SK-N-SH (cell line): Measurements from ENCODE around the gene RAB11FIP5. TPM values are rescaled to one million over a fixed set of nuclear protein-coding genes. Genes with fewer than 3 reads are reported as not detected.

Experiments
- CTCF ChIA-PET: fragments of 300-600, 350-600 bp; formaldehyde crosslinking; extraction: SDS; loops from one replicate; lab custom pipeline; 2021; lab: Yijun Ruan, JAX
- POLR2A ChIA-PET: fragments of 350-600 bp; sonication (Branson Sonifier 250); formaldehyde crosslinking; extraction: SDS; loops from one replicate; lab custom pipeline; 2020; ENCODE audit warnings: antibody characterized with exemption, inconsistent platforms; lab: Yijun Ruan, JAX
- DNase-seq: peaks from one replicate; pipeline ENCODE4 v3.0.0; 2012
- H2AFZ ChIP-seq: fragments of 200-600 bp; sonication (generic); 2 replicates; pipeline ENCODE4 v1.8.1; 2016; ENCODE audit warnings: antibody characterized with exemption, mild to moderate bottlenecking, low read depth
- H3F3A ChIP-seq: fragments of 200-600 bp; sonication (generic); replicated peaks from 2 replicates; pipeline ENCODE3; 2016; ENCODE audit warnings: antibody characterized with exemption, mild to moderate bottlenecking; ENCODE audit not compliant: insufficient read depth
- H3K27ac ChIP-seq, 2 experiments: fragments of 200-500 bp in 1 of 2; fragments of 200-600 bp in 1 of 2; sonication (Bioruptor generic) in 1 of 2; sonication (generic), shearing (Covaris generic) in 1 of 2; 2 replicates each; pipeline versions ENCODE4 v1.5.1 to v1.6.1; 2014 to 2016; ENCODE audit warnings: low read depth in 2 of 2, inconsistent platforms in 1 of 2, low read length in 1 of 2, mild to moderate bottlenecking in 1 of 2, mixed read lengths in 1 of 2
- H3K27me3 ChIP-seq: fragments of 200-600 bp; sonication (generic), shearing (Covaris generic); 2 replicates; pipeline ENCODE4 v1.6.1; 2016; ENCODE audit warnings: mixed run types; ENCODE audit not compliant: insufficient read depth
- H3K36me3 ChIP-seq, 2 experiments: fragments of 200-500 bp in 1 of 2; fragments of 200-600 bp in 1 of 2; sonication (Bioruptor generic) in 1 of 2; sonication (generic) in 1 of 2; replicated peaks in 1 of 2; 2 replicates each; pipeline versions ENCODE3 to v1.5.1; 2014 to 2016; ENCODE audit warnings: low read length in 1 of 2, mild to moderate bottlenecking in 1 of 2; ENCODE audit not compliant: insufficient read depth in 2 of 2, control insufficient read depth in 1 of 2
- H3K4me1 ChIP-seq, 2 experiments: fragments of 200-500 bp in 1 of 2; fragments of 200-600 bp in 1 of 2; sonication (Bioruptor generic) in 1 of 2; sonication (generic), shearing (Covaris generic) in 1 of 2; 2 replicates each; pipeline versions ENCODE4 v1.5.1 to v1.6.1; 2014 to 2016; ENCODE audit warnings: low read depth in 1 of 2, low read length in 1 of 2, mixed run types in 1 of 2; ENCODE audit not compliant: insufficient read depth in 2 of 2, control insufficient read depth in 1 of 2
- H3K4me2 ChIP-seq: fragments of 200-600 bp; sonication (generic), shearing (Covaris generic); 2 replicates; pipeline ENCODE4 v1.6.1; 2017; ENCODE audit warnings: mixed run types
- H3K4me3 ChIP-seq, 2 experiments: fragments of 200-500 bp in 1 of 2; fragments of 200-600 bp in 1 of 2; sonication (Bioruptor generic) in 1 of 2; sonication (generic), shearing (Covaris generic) in 1 of 2; 2 replicates each; pipeline versions ENCODE4 v1.5.1 to v1.8.1; 2014 to 2016; ENCODE audit warnings: low read depth in 2 of 2, inconsistent platforms in 1 of 2, low read length in 1 of 2, mild to moderate bottlenecking in 1 of 2, mixed read lengths in 1 of 2, moderate library complexity in 1 of 2
- H3K79me2 ChIP-seq: fragments of 200-600 bp; sonication (generic); 2 replicates; pipeline ENCODE4 v1.8.1; 2017; ENCODE audit warnings: mild to moderate bottlenecking; ENCODE audit not compliant: insufficient read depth
- H3K9ac ChIP-seq: fragments of 200-600 bp; sonication (generic); 2 replicates; pipeline ENCODE4 v1.6.1; 2017; ENCODE audit warnings: mixed run types
- H3K9me2 ChIP-seq: fragments of 200-600 bp; sonication (generic); 2 replicates; pipeline ENCODE4 v1.6.1; 2017; ENCODE audit warnings: mixed run types
- H3K9me3 ChIP-seq: fragments of 200-600 bp; sonication (generic); 2 replicates; pipeline ENCODE4 v1.6.1; 2017; ENCODE audit warnings: mixed run types, mild to moderate bottlenecking, moderate library complexity
- H4K20me1 ChIP-seq: fragments of 200-600 bp; sonication (generic); 2 replicates; pipeline ENCODE4 v1.6.1; 2017; ENCODE audit warnings: mild to moderate bottlenecking, mixed run types; ENCODE audit not compliant: insufficient read depth
- CHD2 ChIP-seq: fragments of 150-350 bp; IDR thresholded peaks from 2 replicates; pipeline ENCODE4 v1.6.1; 2018; ENCODE audit warnings: low read length; ENCODE audit not compliant: partially characterized antibody
- ELF1 ChIP-seq: IDR thresholded peaks from 2 replicates; pipeline ENCODE4 v1.4.0; 2012
- EZH2phosphoT487 ChIP-seq: fragments of 200-600 bp; sonication (generic); IDR thresholded peaks from 2 replicates; pipeline ENCODE4 v1.6.1; 2017; ENCODE audit warnings: low read depth, mixed run types, mild to moderate bottlenecking, antibody characterized with exemption, moderate library complexity, borderline replicate concordance
- FOSL2 ChIP-seq: IDR thresholded peaks from 2 replicates; pipeline ENCODE4 v1.4.0; 2012; ENCODE audit warnings: low read depth, mild to moderate bottlenecking, moderate library complexity, borderline replicate concordance
- FOXJ3 ChIP-seq: sonication (generic); formaldehyde crosslinking; IDR thresholded peaks from 2 replicates; pipeline ENCODE4 v1.5.1; 2020; ENCODE audit warnings: mild to moderate bottlenecking, missing genetic modification reagents
- GABPA ChIP-seq: IDR thresholded peaks from 2 replicates; pipeline ENCODE4 v1.4.0; 2012; ENCODE audit warnings: low read depth, mild to moderate bottlenecking
- JUND ChIP-seq: IDR thresholded peaks from 2 replicates; pipeline ENCODE4 v1.4.0; 2012
- MEF2A ChIP-seq: IDR thresholded peaks from 2 replicates; pipeline ENCODE4 v1.4.0; 2012; ENCODE audit warnings: low read depth, borderline replicate concordance
- NRF1 ChIP-seq: IDR thresholded peaks from 2 replicates; pipeline ENCODE4 v1.6.1; 2012; ENCODE audit warnings: low read depth, mild to moderate bottlenecking, low read length
- PBX3 ChIP-seq: IDR thresholded peaks from 2 replicates; pipeline ENCODE4; 2012
- RXRA ChIP-seq: IDR thresholded peaks from 2 replicates; pipeline ENCODE4 v1.4.0; 2012; ENCODE audit warnings: low read depth, mild to moderate bottlenecking, borderline replicate concordance
- SIN3A ChIP-seq: IDR thresholded peaks from 2 replicates; pipeline ENCODE4 v1.6.1; 2012; ENCODE audit warnings: low read depth, mild to moderate bottlenecking, low read length, moderate library complexity, borderline replicate concordance
- SMC3 ChIP-seq: IDR thresholded peaks from 2 replicates; pipeline ENCODE4 v1.6.1; 2012; ENCODE audit warnings: low read depth, low read length, improper control_type of control experiment
- TAF1 ChIP-seq: IDR thresholded peaks from 2 replicates; pipeline ENCODE4 v1.6.1; 2012; ENCODE audit warnings: low read depth, mild to moderate bottlenecking, low read length, moderate library complexity, borderline replicate concordance
- TEAD4 ChIP-seq: IDR thresholded peaks from 2 replicates; pipeline ENCODE4 v1.4.0; 2012; ENCODE audit warnings: mild to moderate bottlenecking, borderline replicate concordance; ENCODE audit not compliant: insufficient read depth
- USF2 ChIP-seq: fragments of 150-350 bp; IDR thresholded peaks from 2 replicates; pipeline ENCODE4 v1.6.1; 2017; ENCODE audit warnings: antibody characterized with exemption, low read length, low read depth, borderline replicate concordance
- WGBS: methylation state at CpG from one replicate; pipeline ENCODE4 v1.1.6; 2017; ENCODE audit warnings: low lambda C conversion rate; 5-methylcytosine and 5-hydroxymethylcytosine counted together
- polyA plus RNA-seq, 3 experiments: library from polyadenylated mRNA; depleted of rRNA; stranded (reverse); fragments of >200 nt; gene quantifications; 2 replicates each; pipeline ENCODE4 v1.2.3, GENCODE V29; 2012

RAB11FIP5 gene
- polyA plus RNA-seq, 1 of the 3 experiments (the other 2 are of a cell fraction) = 17.1 TPM

GRCh38 chr2:73078457-73079411 lies 34.0 kb downstream of the RAB11FIP5 start:
- TF ChIP-seq JUND (no peak), NRF1 (no peak)
- Histone ChIP-seq H3K9me3 (no peaks in the 10 kb centered on the region), H3K27me3 (no peaks in the 10 kb centered on the region), H3K4me1 (no peaks in the 10 kb centered on the region), H3F3A (no peaks in the 10 kb centered on the region), H3K4me2 (no peak overlapping the region), H4K20me1 (peaks cover 38% of the 10 kb centered on the region), H3K27ac (no peak overlapping the region), H2AFZ (no peak overlapping the region), H3K9ac (no peak overlapping the region), H3K36me3 (peaks cover 3 to 18% of the 10 kb centered on the region in 2 experiments), H3K4me3 (no peak overlapping the region), H3K9me2 (no peaks in the 10 kb centered on the region), H3K79me2 (peaks cover 25% of the 10 kb centered on the region)
- DNase-seq = no peak
- ChIA-PET POLR2A (no interaction called here), CTCF (interaction anchor here (0.9 to 21.6 kb wide), 7 partner anchors 10 to 191 kb away, joined by 3 to 267 read pairs (median 4); partner anchors contain the start of gene SPR)
- WGBS = 92% methylated on average over 13 of the region's 13 CpGs

GRCh38 chr2:73077424-73077795 lies 35.3 kb downstream of the RAB11FIP5 start:
- CTCF ChIA-PET = interaction anchor here (0.6 to 21.6 kb wide), 5 partner anchors 8 to 135 kb away, joined by 3 to 267 read pairs (median 4); no protein-coding TSS in a partner anchor
- no peaks in the 10 kb centered on the region for H3K9me3 ChIP-seq
- peaks cover 26% of the 10 kb centered on the region; the same call in 1 of the 2 replicates for H4K20me1 ChIP-seq

More at GRCh38 chr2:73077424-73077795, 35.3 kb downstream of the RAB11FIP5 start:
- no peak overlapping the region for H3K4me3 ChIP-seq
- TF ChIP-seq EZH2phosphoT487 (no peak), ELF1 (no peak), CHD2 (no peak), TAF1 (no peak), PBX3 (no peak), MEF2A (no peak), SMC3 (no peak), GABPA (no peak), FOXJ3 (CRISPR knock-in tag) (no peak), RXRA (no peak), FOSL2 (no peak), USF2 (no peak), SIN3A (no peak), TEAD4 (no peak)
- no peak for DNase-seq
- POLR2A ChIA-PET = no interaction called here
- no peaks in the 10 kb centered on the region; a peak in 1 of 4 replicates for H3K4me1 ChIP-seq
- no peaks in the 10 kb centered on the region for H3F3A ChIP-seq
- 95% methylated on average over 1 of the region's 1 CpG for WGBS
- H2AFZ ChIP-seq = no peak overlapping the region
- no peak overlapping the region for H3K27ac ChIP-seq
- H3K4me2 ChIP-seq = no peak overlapping the region
- no peaks in the 10 kb centered on the region for H3K27me3 ChIP-seq
- H3K79me2 ChIP-seq = peaks cover 12% of the 10 kb centered on the region; the same call in 1 of the 2 replicates
- peaks cover 3 to 18% of the 10 kb centered on the region in 2 experiments for H3K36me3 ChIP-seq
- no peaks in the 10 kb centered on the region for H3K9me2 ChIP-seq
- no peak overlapping the region for H3K9ac ChIP-seq
